ENCODE measurements around the gene XPC.

- TF ChIP-seq FOXK2 (IDR thresholded peaks at IDR 0.05): no peak
- TF ChIP-seq FOXA1 (IDR thresholded peaks at IDR 0.05): no peak
- no peak for TF ChIP-seq SUZ12 (IDR thresholded peaks at IDR 0.05)
- no peak for TF ChIP-seq FOXM1 (IDR thresholded peaks at IDR 0.05; ENCODE audit: borderline replicate concordance)
- no peak for TF ChIP-seq ELF4 (IDR thresholded peaks at IDR 0.05)
- TF ChIP-seq HDGF (IDR thresholded peaks at IDR 0.05; ENCODE audit: borderline replicate concordance): no peak
- TF ChIP-seq SP1 (IDR thresholded peaks at IDR 0.05): no peak
Measured at GRCh38 chr3:14097616-14098391, 80.6 kb downstream of the XPC start.

All from HEK293T (cell line).